KG1 (cell line): ENCODE data around the gene PRUNE1.

ENCODE experiments used
- DNase-seq: peaks from one replicate; lab custom pipeline; 2025; lab: John Stamatoyannopoulos, UW

Gene PRUNE1

GRCh38 chr1:150976879-150977694 lies 31.2 kb upstream of the PRUNE1 start:
- DNase-seq = peak; percentile 75

DNA sequence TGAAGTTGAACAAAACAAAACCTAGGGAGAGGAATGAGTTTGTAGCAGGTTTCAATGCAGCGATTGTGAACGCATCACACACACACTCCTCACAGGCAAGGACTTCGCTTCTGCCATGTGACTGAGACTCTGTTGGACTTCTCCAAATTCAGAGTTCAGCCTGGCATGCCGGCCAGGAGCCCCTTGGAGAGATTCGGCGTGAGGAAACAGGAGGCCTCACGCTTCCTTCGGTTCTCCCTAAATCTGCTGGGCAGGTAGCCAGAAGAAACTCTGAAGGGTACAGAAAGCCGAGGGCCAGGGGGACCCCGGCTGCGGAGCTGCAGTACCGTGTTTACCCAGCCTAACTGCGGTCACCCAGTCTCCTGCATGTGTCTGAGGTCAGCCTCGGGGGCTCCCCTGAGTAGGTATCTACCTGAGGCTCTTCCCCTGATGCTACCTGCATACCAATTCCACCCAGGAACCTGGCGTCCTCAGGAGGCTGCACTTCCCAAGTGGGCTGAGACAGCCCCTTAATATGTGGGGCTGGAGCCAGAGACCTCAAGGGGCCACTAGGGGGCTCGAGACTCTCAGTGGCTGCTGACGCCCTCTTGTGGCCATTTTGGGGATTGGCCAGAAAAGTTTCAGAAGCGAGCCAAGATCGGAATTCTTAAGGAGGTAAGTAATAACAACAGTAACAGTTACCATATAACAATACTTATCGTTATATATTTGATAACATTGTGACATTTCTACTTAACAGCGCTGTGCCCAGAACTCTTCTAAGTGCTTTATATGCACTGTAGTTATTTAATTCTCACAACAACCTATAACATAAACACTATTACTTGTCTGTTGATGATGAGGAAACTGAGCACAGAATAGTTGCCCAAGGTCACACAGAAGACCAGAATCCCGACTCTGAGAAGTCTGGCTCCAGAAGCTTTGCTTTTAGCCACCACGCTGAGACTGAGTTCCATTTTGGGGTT lies 28.9 kb upstream of the PRUNE1 start:
- DNase-seq = peak; percentile 96

DNA sequence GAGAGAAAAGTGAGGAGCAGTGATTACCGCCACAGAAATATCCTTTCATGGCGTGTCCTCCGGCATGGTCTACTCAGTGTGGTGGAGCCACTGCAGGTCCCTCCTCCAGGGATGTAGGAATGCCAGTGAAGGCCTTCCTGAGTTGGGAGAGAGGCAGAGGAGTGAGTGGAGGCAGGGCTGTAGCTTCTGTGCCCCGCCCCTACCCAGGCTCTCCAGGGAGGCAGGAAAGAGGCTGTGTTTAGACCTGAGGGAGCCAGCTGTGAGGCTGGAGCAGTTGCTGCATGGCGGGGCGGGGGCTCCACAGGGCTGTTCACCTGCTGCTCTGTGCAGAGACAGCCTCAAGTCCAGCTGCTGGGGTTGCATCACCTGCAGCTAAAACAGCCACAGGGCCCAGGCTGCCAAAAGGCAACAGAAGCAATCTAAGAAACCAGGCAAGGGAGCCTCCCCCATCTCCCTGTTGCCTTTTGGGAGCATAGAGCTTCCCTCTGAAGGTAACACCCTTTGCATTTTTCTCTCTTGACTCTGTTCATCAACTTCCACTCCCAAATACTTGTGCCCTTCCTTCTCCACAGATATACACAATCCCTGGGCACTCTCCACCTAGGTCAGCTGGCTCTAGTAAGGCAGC lies 27.0 kb upstream of the PRUNE1 start:
- DNase-seq = no peak

- DNase-seq = no peak
Observed at GRCh38 chr1:150981805-150982712, 26.2 kb upstream of the PRUNE1 start, which contains the start of gene ANXA9. ANXA9 (plus strand) TSS chr1:150982292; CDS start chr1:150983106, 814 bp downstream.

- no peak for DNase-seq
Observed at GRCh38 chr1:150985179-150985825, 22.9 kb upstream of the PRUNE1 start.

DNA sequence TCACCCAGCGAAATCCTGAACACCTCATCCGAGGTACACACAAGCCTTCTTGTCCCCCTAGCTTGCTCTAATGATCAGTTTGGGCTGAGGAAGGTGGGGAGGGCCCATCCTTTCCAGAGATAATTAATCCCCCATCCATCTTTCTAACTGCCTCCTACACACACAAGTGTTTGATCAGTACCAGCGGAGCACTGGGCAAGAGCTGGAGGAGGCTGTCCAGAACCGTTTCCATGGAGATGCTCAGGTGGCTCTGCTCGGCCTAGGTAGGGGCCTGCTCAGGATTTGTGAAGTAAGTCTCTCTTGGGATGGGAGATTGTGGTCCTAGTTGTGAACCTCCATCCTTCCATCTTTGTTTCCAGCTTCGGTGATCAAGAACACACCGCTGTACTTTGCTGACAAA lies 20.3 kb upstream of the PRUNE1 start:
- DNase-seq = no peak

- no peak for DNase-seq
Observed at GRCh38 chr1:150992626-150993025, 15.6 kb upstream of the PRUNE1 start.

DNA sequence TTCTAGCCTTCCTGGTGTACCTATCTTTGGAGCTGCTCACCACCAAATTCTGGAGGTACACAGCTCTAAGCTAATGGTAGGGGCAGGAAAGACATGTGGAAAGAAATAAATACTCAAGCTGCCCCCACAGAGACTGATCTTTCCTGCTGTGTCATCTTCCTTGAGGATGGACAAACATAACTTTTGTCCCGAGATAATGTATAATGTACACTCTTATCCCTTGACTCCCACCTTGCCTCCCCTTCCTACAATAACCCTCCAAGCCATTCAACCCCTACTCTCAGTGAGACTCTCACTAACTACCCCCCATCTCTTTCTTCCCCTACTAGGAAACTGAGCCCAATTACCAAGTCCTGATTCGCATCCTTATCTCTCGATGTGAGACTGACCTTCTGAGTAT lies 14.0 kb upstream of the PRUNE1 start:
- DNase-seq = no peak

GRCh38 chr1:150995460-150995859 lies 12.8 kb upstream of the PRUNE1 start:
- no peak for DNase-seq

DNA sequence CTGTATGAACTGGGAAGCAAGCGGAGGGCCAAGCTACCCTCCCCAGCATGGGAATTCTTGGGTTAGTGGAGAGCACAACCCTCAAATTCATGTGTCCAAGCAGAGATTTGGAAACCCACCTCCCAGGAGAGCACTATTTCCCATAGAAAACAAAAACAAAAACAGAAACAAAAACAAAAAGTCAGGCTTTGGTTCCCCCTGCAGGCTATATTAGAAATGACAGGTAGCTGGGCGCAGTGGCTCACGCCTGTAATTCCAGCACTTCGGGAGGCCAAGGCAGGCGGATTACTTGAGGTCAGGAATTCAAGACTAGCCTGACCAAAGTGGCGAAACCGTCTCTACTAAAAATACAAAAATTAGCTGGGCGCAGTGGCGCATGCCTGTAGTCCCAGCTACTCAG lies 12.4 kb upstream of the PRUNE1 start:
- no peak for DNase-seq

DNA sequence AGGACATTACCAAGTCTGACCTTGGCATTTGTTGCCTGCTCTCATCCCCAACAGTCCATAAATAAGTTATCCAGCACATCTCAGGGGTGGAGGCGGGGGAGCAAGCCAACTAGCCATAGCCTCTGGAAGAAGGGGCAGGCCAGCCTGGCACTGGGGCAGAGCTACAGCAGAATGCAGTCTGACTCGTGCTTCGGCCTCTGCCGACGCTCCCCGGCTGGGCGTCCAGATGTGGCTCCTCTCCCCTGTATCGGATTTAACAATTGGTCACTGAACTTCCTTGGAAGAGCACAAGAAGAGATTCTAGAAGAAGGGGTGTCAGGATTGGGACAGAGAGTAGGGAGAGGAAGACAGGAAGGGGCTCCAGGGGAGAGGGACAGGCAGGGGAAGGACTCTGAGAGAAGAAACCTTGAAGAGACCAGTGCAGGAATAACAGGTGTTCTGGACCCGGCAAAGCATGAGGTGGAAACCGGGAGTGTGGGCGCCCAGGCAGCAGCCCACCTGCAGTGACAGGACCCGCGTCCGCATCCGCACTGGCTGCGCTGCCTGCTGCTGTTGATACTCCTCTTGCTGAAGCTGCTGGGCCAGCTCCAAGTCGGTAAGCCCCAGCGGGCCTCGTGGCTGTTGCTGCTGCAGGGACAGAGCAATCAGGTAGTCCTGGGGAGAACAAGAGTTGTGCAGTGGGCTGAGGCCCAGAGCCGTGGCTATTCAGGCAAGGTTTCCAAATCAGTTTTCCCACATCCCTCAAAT lies 10.9 kb upstream of the PRUNE1 start:
- no peak for DNase-seq

DNA sequence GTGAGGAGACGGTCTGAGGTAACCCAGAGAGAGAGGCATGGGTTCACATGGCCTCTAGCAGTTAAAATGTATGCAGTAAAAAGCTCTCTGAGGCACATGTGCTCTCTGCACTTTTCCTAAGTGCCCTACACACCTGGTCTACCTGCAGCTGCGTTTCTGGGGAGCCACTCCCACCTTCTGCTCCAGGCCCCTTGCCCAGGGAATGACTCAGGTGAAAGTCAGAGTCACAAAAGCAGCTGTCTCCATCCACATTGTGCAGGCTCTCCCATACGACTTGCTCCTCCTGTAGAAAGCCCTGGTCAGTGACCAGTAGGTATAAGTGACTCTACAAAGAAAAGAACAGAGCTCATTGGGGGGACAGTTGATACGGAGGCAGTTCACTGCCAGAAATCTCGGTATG lies 10.3 kb upstream of the PRUNE1 start:
- no peak for DNase-seq

DNA sequence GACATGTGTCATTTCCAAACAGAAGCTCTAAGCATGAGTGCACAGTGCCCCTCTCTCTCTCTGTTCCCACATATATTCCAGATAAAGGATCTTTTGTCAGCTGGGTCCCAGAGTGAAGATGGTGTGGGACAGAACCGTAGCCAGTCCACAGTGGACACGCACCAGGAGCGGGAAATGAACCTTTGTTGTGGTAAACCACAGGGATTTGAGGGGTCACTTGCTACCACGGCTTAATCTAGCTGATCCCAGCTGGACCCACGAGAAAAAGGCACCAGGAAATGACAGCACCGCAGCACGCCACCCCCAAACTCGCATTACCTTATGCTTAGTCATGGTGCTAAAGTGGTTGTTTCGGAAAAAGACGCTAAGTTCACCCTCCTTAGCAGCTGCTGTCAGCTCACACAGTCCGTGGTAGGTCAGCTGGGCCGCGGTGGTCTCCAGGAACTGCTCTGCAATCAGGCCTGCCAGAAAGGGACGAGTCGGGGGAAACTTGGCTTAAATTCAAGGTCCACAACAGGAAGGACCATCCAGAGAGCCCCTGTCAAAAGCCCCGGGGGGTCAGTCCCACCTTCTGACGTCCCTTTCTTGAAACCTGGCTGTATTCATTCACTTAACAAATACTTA lies 9.1 kb upstream of the PRUNE1 start:
- DNase-seq = no peak

DNA sequence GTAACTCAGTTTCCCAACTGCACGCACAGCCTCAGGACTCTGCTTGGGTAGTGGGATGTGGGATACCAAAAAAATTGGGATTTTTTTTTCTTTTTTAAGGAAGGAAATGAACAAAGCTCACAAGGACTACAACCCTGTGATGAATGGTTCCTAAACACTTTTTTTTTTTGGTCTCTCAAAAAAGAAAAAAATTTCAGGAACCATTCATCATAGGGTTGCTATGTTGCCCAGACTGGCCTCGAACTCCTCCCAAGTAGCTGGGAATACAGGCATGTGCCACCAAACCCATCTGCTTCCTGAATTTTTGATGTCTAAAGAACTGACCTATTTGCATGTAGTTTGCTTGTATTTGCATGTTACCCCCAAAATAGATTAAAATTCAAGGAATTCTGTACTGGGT lies 8.3 kb upstream of the PRUNE1 start:
- no peak for DNase-seq

DNA sequence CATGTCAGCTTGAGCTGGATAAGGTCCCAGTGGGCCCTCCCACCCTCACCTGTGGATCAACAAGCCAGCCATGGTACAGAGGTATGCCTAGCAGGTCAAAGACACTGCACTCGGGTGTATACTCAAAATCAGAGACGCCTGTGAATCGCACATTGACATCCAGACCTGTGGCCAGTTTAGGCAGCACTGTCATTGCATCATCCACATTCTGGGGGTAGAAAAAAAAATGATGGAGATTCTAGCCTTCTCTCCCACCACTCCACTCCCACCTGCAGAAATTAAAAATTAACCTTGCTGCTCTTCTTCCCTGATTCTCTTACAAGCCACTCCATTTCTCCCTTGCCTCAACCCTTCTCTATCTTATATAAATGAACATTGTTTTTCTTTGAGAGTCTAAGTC lies 7.8 kb upstream of the PRUNE1 start:
- no peak for DNase-seq

- no peak for DNase-seq
Observed at GRCh38 chr1:151001602-151002001, 6.6 kb upstream of the PRUNE1 start.

GRCh38 chr1:151002051-151002450 lies 6.2 kb upstream of the PRUNE1 start:
- no peak for DNase-seq

DNA sequence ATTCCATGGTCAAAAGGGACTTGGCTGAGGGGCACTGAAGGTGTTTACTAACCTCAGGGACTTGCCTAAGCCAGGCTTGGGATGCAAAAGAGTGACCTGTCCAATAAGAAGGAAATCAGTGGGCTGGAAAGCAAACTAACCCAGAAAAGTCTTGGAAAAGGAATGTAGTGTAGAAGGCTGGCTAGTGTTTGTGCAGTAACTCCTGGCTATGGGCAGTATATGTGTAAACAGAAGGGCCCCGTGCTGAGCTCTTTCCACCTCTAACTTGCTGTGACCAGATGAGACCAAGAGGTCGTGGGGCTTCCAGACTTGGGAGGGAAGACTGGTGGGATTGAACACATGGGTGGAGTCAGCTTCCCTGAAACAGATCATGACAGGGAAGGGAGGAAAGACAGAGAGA lies 5.6 kb upstream of the PRUNE1 start:
- DNase-seq = no peak

DNA sequence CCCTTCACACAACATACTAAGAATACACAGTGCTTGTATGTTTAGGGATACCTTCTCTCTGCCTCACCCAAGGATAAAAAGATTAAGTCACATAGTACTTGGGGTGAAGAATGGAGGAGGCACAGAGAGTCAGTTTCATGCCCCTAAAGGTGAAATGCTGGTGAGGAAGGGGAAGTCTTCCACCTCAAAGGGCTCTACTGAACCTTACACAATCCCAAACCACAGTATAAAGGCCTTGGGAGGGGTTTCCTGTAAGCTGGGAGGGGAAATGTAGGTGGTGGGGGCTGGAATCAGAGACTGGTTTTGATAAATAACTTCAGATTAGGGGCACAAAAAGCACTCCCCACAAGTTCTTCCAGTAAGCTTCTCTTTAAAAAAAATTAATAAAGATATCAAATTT lies 5.1 kb upstream of the PRUNE1 start:
- no peak for DNase-seq
